A549 (cell line): ENCODE results near the gene MAP3K5. TPM values are rescaled to one million over a fixed set of nuclear protein-coding genes. Genes with fewer than 3 reads are reported as not detected.
"Not testable (repeated sequence)": the region's sequence is repeated elsewhere in the genome, so short reads cannot be mapped to it uniquely, and the experiment has no call there.

Experiments used
- ATAC-seq, 2 experiments: fragments of 200-7000 bp in 1 of 2; fragments of >200 bp in 1 of 2; cut with Nextera tagmentation in 1 of 2; cut with Tn5 transposase in 1 of 2; 3 replicates each; pipeline versions ENCODE4 v1.8.0 to v1.9.1; 2018 to 2020; ENCODE audit warnings: mild to moderate bottlenecking in 1 of 2, moderate library complexity in 1 of 2
- CTCF ChIA-PET: fragments of 300-600 bp; sonication (Branson Sonifier 250); formaldehyde crosslinking; extraction: SDS; loops from one replicate; lab custom pipeline; 2021; ENCODE audit warnings: antibody characterized with exemption, inconsistent platforms; lab: Yijun Ruan, JAX
- POLR2A ChIA-PET: fragments of 350-600 bp; formaldehyde crosslinking; extraction: SDS; loops from one replicate; lab custom pipeline; 2021; ENCODE audit warnings: antibody characterized with exemption, inconsistent platforms; lab: Yijun Ruan, JAX
- DNase-seq, 2 experiments: peaks; one replicate each; pipeline versions ENCODE4 v3.0.0 to v3.0.0-alpha.2; 2011 to 2016; ENCODE audit warnings: low read depth in 1 of 2, low spot score in 1 of 2
- FAIRE-seq: peaks from 2 replicates; lab custom pipeline; 2011; peaks lifted over from hg19 to GRCh38; lab: Jason Lieb, UNC
- H3K27ac ChIP-seq, 2 experiments: fragments of >200 bp; sonication (Bioruptor Twin); formaldehyde crosslinking; 3 replicates each; pipeline ENCODE4 v1.5.1; 2016 to 2017
- H3K4me1 ChIP-seq: fragments of >200 bp; sonication (Bioruptor Twin); formaldehyde crosslinking; 3 replicates; pipeline ENCODE4 v1.6.1; 2016
- H3K4me2 ChIP-seq: fragments of >200 bp; sonication (Bioruptor Twin); formaldehyde crosslinking; 3 replicates; pipeline ENCODE4 v1.6.1; 2016
- H3K4me3 ChIP-seq: fragments of >200 bp; sonication (Bioruptor Twin); formaldehyde crosslinking; 3 replicates; pipeline ENCODE4 v1.5.1; 2016
- H3K9me3 ChIP-seq: fragments of >200 bp; sonication (Bioruptor Twin); formaldehyde crosslinking; 3 replicates; pipeline ENCODE4 v1.6.1; 2016
- CBX2 ChIP-seq: fragments of 200-600 bp; sonication (generic); IDR thresholded peaks from 2 replicates; pipeline ENCODE4 v1.6.1; 2016; ENCODE audit warnings: low read depth, mild to moderate bottlenecking, borderline replicate concordance
- CBX8 ChIP-seq: fragments of 200-600 bp; sonication (generic); IDR thresholded peaks from 2 replicates; pipeline ENCODE4 v1.6.1; 2016
- CEBPB ChIP-seq, 2 experiments: fragments of >200 bp in 1 of 2; sonication (Bioruptor Twin) in 1 of 2; formaldehyde crosslinking in 1 of 2; IDR thresholded peaks; 2 replicates each; pipeline ENCODE4 v1.6.1; 2012 to 2016
- CHD4 ChIP-seq: fragments of 200-600 bp; sonication (generic); IDR thresholded peaks from 2 replicates; pipeline ENCODE4 v1.6.1; 2016; ENCODE audit warnings: antibody characterized with exemption, mild to moderate bottlenecking, borderline replicate concordance
- EHMT2 ChIP-seq: fragments of 200-600 bp; sonication (generic); IDR thresholded peaks from 2 replicates; pipeline ENCODE4 v1.6.1; 2016; ENCODE audit warnings: antibody characterized with exemption, low read depth, mild to moderate bottlenecking, moderate library complexity
- ESRRA ChIP-seq: fragments of 150-350 bp; IDR thresholded peaks from 2 replicates; pipeline ENCODE4 v1.6.1; 2014; ENCODE audit warnings: mild to moderate bottlenecking, low read length, borderline replicate concordance
- FOXS1 ChIP-seq: fragments of 250-450 bp; sonication (Bioruptor Pico); IDR thresholded peaks from 2 replicates; pipeline ENCODE4 v1.5.0; 2020; ENCODE audit warnings: mild to moderate bottlenecking, moderate library complexity
- HDAC2 ChIP-seq: fragments of 200-600 bp; sonication (generic); IDR thresholded peaks from 2 replicates; pipeline ENCODE4 v1.6.1; 2016
- HEYL ChIP-seq: fragments of 250-450 bp; sonication (Bioruptor Pico); IDR thresholded peaks from 2 replicates; pipeline ENCODE4 v1.8.0; 2021; ENCODE audit warnings: mild to moderate bottlenecking, moderate library complexity
- JUNB ChIP-seq: fragments of >200 bp; sonication (Bioruptor Twin); formaldehyde crosslinking; IDR thresholded peaks from 2 replicates; pipeline ENCODE4 v1.6.1; 2016
- MAX ChIP-seq: IDR thresholded peaks from 2 replicates; pipeline ENCODE4 v1.6.1; 2012
- NPAS2 ChIP-seq: fragments of 250-450 bp; sonication (Bioruptor Pico); IDR thresholded peaks from 2 replicates; pipeline ENCODE4 v1.8.0; 2022; ENCODE audit warnings: mild to moderate bottlenecking, moderate library complexity, borderline replicate concordance
- PHF8 ChIP-seq: fragments of 200-600 bp; sonication (generic); IDR thresholded peaks from 2 replicates; pipeline ENCODE4 v1.6.1; 2016; ENCODE audit warnings: low read depth, mild to moderate bottlenecking, antibody characterized with exemption, moderate library complexity, borderline replicate concordance
- POLR2AphosphoS2 ChIP-seq: conservative IDR thresholded peaks from 2 replicates; pipeline ENCODE4 v1.6.1; 2012; ENCODE audit warnings: low read length, improper control_type of control experiment, inconsistent platforms
- RCOR1 ChIP-seq: fragments of 150-350 bp; IDR thresholded peaks from 2 replicates; pipeline ENCODE4 v1.6.1; 2014; ENCODE audit warnings: antibody characterized with exemption, low read length, low read depth
- RFX5 ChIP-seq: fragments of 450-650 bp; IDR thresholded peaks from 2 replicates; pipeline ENCODE4 v1.7.1; 2014; ENCODE audit warnings: antibody characterized with exemption, mild to moderate bottlenecking, moderate library complexity
- SMC3 ChIP-seq: fragments of >200 bp; sonication (Bioruptor Twin); formaldehyde crosslinking; IDR thresholded peaks from 3 replicates; pipeline ENCODE4 v1.6.1; 2018; ENCODE audit warnings: inconsistent platforms
- TFCP2L1 ChIP-seq: fragments of 250-450 bp; sonication (Bioruptor Pico); IDR thresholded peaks from 2 replicates; pipeline ENCODE4 v1.5.0; 2021; ENCODE audit warnings: mild to moderate bottlenecking
- ZNF302 ChIP-seq: fragments of 250-450 bp; sonication (Bioruptor Pico); IDR thresholded peaks from 2 replicates; pipeline ENCODE4 v1.9.0; 2021; ENCODE audit warnings: inconsistent platforms, mild to moderate bottlenecking, moderate library complexity
- WGBS: methylation state at CpG from one replicate; pipeline ENCODE4 v1.1.6; 2017; ENCODE audit errors: missing lambda C conversion rate; 5-methylcytosine and 5-hydroxymethylcytosine counted together
- polyA plus RNA-seq, 4 experiments: library from polyadenylated mRNA; depleted of rRNA in 3 of 4; stranded (reverse); fragments of >200 nt; fragmentation: RNase III in 1 of 4; extraction: RNeasy Plus Mini Kit Qiagen cat#74134 plus additional on column Dnase treatment in 1 of 4; gene quantifications; 2 replicates in 3 of 4; 3 replicates in 1 of 4; pipeline ENCODE4 v1.2.3, GENCODE V29; 2011 to 2017
- TF ChIP-seq, protein P1 (sequence below): IDR thresholded peaks from 2 replicates; pipeline ENCODE4 v1.6.1; 2012
- TF ChIP-seq, protein P2 (sequence below): fragments of >200 bp; sonication (Bioruptor Twin); formaldehyde crosslinking; IDR thresholded peaks from 2 replicates; pipeline ENCODE4 v1.6.1; 2016
- TF ChIP-seq, protein P3 (sequence below): fragments of 250-450 bp; sonication (Bioruptor Pico); IDR thresholded peaks from 2 replicates; pipeline ENCODE4 v1.5.0; 2020; ENCODE audit warnings: low read depth, mild to moderate bottlenecking, moderate library complexity
- TF ChIP-seq, protein P4 (sequence below): IDR thresholded peaks from 2 replicates; pipeline ENCODE4 v1.6.1; 2012; ENCODE audit warnings: low read depth, borderline replicate concordance

The MAP3K5 gene
- polyA plus RNA-seq, 2 of the 4 experiments (the other 2 are of a cell fraction) = 2.1 to 4.1 TPM

GRCh38 chr6:136761227-136761922 lies 30.9 kb downstream of the MAP3K5 start:
- ChIA-PET POLR2A (interaction anchor here (0.6 kb wide), 1 partner anchor 40 kb away, joined by 3 read pairs; no protein-coding TSS in a partner anchor), CTCF (interaction anchor here (1.2 kb wide), 1 partner anchor 9 kb away, joined by 3 read pairs; no protein-coding TSS in a partner anchor)
- Histone ChIP-seq H3K9me3 (no peaks in the 10 kb centered on the region), H3K4me2 (no peak overlapping the region), H3K4me3 (no peak overlapping the region), H3K4me1 (peaks cover 7% of the 10 kb centered on the region; the same call in 1 of the 3 replicates), H3K27ac (no peak overlapping the region)
- no peak for ATAC-seq
- DNase-seq = no peak
- 82% methylated on average over 9 of the region's 9 CpGs for WGBS
- no peak for TF ChIP-seq HEYL
- TF ChIP-seq TFCP2L1 (CRISPR knock-in tag) = no peak
- no peak for TF ChIP-seq CEBPB (IDR thresholded peaks at IDR 0.05)
- TF ChIP-seq SMC3 = no peak
- no peak for TF ChIP-seq POLR2AphosphoS2
- TF ChIP-seq RCOR1 = no peak
- no peak for TF ChIP-seq RFX5
- TF ChIP-seq, protein P1, sequence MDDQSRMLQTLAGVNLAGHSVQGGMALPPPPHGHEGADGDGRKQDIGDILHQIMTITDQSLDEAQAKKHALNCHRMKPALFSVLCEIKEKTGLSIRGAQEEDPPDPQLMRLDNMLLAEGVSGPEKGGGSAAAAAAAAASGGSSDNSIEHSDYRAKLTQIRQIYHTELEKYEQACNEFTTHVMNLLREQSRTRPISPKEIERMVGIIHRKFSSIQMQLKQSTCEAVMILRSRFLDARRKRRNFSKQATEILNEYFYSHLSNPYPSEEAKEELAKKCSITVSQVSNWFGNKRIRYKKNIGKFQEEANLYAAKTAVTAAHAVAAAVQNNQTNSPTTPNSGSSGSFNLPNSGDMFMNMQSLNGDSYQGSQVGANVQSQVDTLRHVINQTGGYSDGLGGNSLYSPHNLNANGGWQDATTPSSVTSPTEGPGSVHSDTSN = no peak
- no peak for TF ChIP-seq JUNB
- TF ChIP-seq, protein P2, sequence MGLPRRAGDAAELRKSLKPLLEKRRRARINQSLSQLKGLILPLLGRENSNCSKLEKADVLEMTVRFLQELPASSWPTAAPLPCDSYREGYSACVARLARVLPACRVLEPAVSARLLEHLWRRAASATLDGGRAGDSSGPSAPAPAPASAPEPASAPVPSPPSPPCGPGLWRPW = no peak
- TF ChIP-seq CBX8 = no peak
- no peak for TF ChIP-seq ESRRA
- no peak for TF ChIP-seq FOXS1 (CRISPR knock-in tag)
- TF ChIP-seq CHD4 = no peak
- no peak for TF ChIP-seq HDAC2
- TF ChIP-seq EHMT2 = no peak
- no peak for FAIRE-seq

DNA sequence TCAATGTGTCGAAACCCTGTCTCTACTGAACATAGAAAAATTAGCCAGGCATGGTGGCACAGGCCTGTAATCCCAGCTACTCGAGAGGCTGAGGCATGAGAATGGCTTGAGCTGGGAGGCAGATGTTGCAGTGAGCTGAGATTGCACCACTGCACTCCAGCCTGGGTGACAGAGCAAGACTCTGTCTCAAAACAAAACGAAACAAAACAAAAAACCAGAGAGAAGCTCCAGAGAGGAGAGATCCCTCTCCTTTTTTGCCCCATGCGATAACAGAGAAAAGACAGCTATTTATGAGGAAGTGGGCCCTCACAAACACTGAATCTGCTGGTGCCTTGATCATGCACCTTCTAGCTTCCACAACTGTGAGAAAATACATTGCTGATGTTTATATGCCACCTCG lies 31.5 kb downstream of the MAP3K5 start:
- H3K27ac ChIP-seq, DNase-seq, H3K9me3 ChIP-seq, H3K4me1 ChIP-seq, ATAC-seq, CTCF ChIA-PET, FAIRE-seq, H3K4me3 ChIP-seq, H3K4me2 ChIP-seq: not testable (repeated sequence)
- WGBS = 90% methylated on average over 5 of the region's 5 CpGs
- POLR2A ChIA-PET = interaction anchor here (0.6 kb wide), 1 partner anchor 40 kb away, joined by 3 read pairs; no protein-coding TSS in a partner anchor

- 81% methylated on average over 2 of the region's 2 CpGs for WGBS
- POLR2A ChIA-PET = interaction anchor here (0.7 kb wide), 1 partner anchor 35 kb away, joined by 3 read pairs; the partner anchor contains the start of gene MAP3K5
Measured at GRCh38 chr6:136757150-136757549, 35.1 kb downstream of the MAP3K5 start.

More at GRCh38 chr6:136757150-136757549, 35.1 kb downstream of the MAP3K5 start:
- Histone ChIP-seq H3K4me1 (no peaks in the 10 kb centered on the region), H3K4me2 (no peak overlapping the region), H3K4me3 (no peak overlapping the region), H3K9me3 (no peaks in the 10 kb centered on the region), H3K27ac (no peak overlapping the region)
- DNase-seq (peak in 1 of 2 experiments; percentile 8), FAIRE-seq (no peak), ATAC-seq (no peak)
- TF ChIP-seq ZNF302 (CRISPR knock-in tag) (no peak), EHMT2 (no peak), MAX (no peak), PHF8 (no peak), NPAS2 (CRISPR knock-in tag) (no peak), HDAC2 (no peak), CBX2 (no peak)
- TF ChIP-seq, protein P3, sequence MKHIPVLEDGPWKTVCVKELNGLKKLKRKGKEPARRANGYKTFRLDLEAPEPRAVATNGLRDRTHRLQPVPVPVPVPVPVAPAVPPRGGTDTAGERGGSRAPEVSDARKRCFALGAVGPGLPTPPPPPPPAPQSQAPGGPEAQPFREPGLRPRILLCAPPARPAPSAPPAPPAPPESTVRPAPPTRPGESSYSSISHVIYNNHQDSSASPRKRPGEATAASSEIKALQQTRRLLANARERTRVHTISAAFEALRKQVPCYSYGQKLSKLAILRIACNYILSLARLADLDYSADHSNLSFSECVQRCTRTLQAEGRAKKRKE = no peak
- TF ChIP-seq, protein P4, sequence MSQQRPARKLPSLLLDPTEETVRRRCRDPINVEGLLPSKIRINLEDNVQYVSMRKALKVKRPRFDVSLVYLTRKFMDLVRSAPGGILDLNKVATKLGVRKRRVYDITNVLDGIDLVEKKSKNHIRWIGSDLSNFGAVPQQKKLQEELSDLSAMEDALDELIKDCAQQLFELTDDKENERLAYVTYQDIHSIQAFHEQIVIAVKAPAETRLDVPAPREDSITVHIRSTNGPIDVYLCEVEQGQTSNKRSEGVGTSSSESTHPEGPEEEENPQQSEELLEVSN = no peak
- CTCF ChIA-PET = interaction anchor here (0.6 kb wide), 1 partner anchor 35 kb away, joined by 3 read pairs; the partner anchor contains the start of gene MAP3K5
